NCI-H1105 (cell line): ENCODE data around the gene SPTBN2.

Experiments used
- DNase-seq: peaks from one replicate; lab custom pipeline; 2025; lab: John Stamatoyannopoulos, UW

Gene SPTBN2

GRCh38 chr11:66701432-66702240 is 27.4 kb downstream of the SPTBN2 start:
- DNase-seq: peak; percentile 10

GRCh38 chr11:66700742-66701141 is 28.3 kb downstream of the SPTBN2 start:
- no peak for DNase-seq

GRCh38 chr11:66700337-66700736 is 28.7 kb downstream of the SPTBN2 start:
- no peak for DNase-seq

- DNase-seq: no peak
These were observed 30.5 kb downstream of the SPTBN2 start for GRCh38 chr11:66698491-66698890.

GRCh38 chr11:66697988-66698387 is 31.0 kb downstream of the SPTBN2 start:
- no peak for DNase-seq

GRCh38 chr11:66696146-66696545 is 32.9 kb downstream of the SPTBN2 start:
- DNase-seq: no peak

- DNase-seq: peak; percentile 86
These were observed 34.2 kb downstream of the SPTBN2 start for GRCh38 chr11:66694732-66695207.

GRCh38 chr11:66694056-66694410 is 35.0 kb downstream of the SPTBN2 start:
- DNase-seq: no peak

- DNase-seq: no peak
These were observed 35.5 kb downstream of the SPTBN2 start for GRCh38 chr11:66693356-66694055.

GRCh38 chr11:66692871-66693331 is 36.1 kb downstream of the SPTBN2 start:
- no peak for DNase-seq

GRCh38 chr11:66692446-66692845 is 36.6 kb downstream of the SPTBN2 start:
- DNase-seq: no peak

- DNase-seq: no peak
These were observed 37.6 kb downstream of the SPTBN2 start for GRCh38 chr11:66691311-66691980.

GRCh38 chr11:66689661-66690590 is 39.1 kb downstream of the SPTBN2 start:
- no peak for DNase-seq

GRCh38 chr11:66688561-66689534 is 40.2 kb downstream of the SPTBN2 start:
- DNase-seq: no peak

- no peak for DNase-seq
These were observed 41.2 kb downstream of the SPTBN2 start for GRCh38 chr11:66687831-66688281.

GRCh38 chr11:66686801-66687750 is 41.9 kb downstream of the SPTBN2 start:
- DNase-seq: no peak

- no peak for DNase-seq
These were observed 42.8 kb downstream of the SPTBN2 start for GRCh38 chr11:66686100-66686785.

GRCh38 chr11:66685276-66686099 is 43.5 kb downstream of the SPTBN2 start:
- peak; percentile 37 for DNase-seq
